ENCODE measurements around the gene FEZF1. TPM values are rescaled to one million over a fixed set of nuclear protein-coding genes. Genes with fewer than 3 reads are reported as not detected.
A peak's percentile ranks its signal among the peaks of the same experiment; 100 is the strongest.

The FEZF1 gene
- total RNA-seq, 4 donors from 2014 or later: not detected

DNA sequence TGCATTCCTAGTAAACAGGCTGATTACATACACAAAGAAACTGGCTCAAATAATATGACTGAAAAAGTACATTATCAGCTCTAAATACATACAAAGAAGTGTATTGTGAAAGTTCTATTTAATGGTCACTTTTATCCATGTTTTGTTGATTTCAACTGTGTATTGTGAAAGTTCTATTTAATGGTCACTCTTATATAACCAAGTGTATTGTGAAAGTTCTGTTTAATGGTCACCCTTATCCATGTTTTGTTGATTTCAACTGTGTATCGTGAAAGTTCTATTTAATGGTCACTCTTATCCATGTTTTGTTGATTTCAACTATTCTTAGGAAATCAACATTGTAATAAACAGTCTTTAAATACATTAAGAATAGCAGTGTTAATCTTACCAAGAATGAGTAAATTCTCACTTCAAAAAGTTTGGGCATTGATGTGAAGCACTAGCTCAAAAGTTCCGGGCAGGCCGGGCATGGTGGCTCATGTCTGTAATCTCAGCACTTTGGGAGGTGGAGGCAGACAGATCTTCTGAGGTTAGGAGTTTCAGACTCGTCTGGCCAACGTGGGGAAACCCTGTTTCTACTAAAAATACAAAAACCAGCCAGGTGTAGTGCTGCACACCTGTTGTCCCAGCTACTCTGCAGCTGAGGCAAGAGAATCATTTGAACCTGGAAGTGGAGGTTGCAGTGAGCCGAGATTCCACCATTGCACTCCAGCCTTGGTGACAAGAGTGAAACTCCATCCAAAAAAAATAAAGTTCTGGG is 34.8 kb upstream of the FEZF1 start:
- TF ChIP-seq, protein P1, sequence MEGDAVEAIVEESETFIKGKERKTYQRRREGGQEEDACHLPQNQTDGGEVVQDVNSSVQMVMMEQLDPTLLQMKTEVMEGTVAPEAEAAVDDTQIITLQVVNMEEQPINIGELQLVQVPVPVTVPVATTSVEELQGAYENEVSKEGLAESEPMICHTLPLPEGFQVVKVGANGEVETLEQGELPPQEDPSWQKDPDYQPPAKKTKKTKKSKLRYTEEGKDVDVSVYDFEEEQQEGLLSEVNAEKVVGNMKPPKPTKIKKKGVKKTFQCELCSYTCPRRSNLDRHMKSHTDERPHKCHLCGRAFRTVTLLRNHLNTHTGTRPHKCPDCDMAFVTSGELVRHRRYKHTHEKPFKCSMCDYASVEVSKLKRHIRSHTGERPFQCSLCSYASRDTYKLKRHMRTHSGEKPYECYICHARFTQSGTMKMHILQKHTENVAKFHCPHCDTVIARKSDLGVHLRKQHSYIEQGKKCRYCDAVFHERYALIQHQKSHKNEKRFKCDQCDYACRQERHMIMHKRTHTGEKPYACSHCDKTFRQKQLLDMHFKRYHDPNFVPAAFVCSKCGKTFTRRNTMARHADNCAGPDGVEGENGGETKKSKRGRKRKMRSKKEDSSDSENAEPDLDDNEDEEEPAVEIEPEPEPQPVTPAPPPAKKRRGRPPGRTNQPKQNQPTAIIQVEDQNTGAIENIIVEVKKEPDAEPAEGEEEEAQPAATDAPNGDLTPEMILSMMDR (IDR thresholded peaks at IDR 0.05): no peak
- TF ChIP-seq POLR2A (IDR thresholded peaks at IDR 0.05): no peak
- no peaks in the 10 kb centered on the region for H3K4me1 ChIP-seq
- no peak overlapping the region for H3K27ac ChIP-seq
- DNase-seq: no peak
- no peak overlapping the region for H3K4me3 ChIP-seq
- no peaks in the 10 kb centered on the region for H3K9me3 ChIP-seq
- no peaks in the 10 kb centered on the region for H3K27me3 ChIP-seq
- no peaks in the 10 kb centered on the region for H3K36me3 ChIP-seq

DNA sequence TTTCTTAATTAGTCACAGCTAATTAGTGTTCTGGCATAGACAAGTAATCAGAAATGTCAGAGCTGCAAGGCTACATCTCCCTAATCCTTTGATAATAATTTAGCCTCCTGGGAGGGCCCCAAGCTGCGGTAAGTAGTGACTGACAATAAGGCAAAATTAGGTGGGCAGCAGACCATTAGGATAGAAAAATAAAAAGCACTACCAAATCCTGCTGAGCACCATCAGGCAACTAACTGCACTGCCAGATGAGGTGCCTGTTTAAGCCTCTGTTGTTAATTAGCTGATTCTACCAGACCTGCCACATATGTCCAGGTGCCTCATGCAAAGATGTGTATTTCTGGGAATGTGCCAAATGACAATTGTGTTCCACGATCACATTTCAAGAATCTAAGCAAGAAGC is 32.5 kb upstream of the FEZF1 start:
- Histone ChIP-seq H3K4me3 (no peak overlapping the region), H3K36me3 (no peaks in the 10 kb centered on the region), H3K4me1 (no peaks in the 10 kb centered on the region), H3K27ac (no peak overlapping the region), H3K27me3 (no peaks in the 10 kb centered on the region), H3K9me3 (no peaks in the 10 kb centered on the region)
- TF ChIP-seq, protein P1 (IDR thresholded peaks at IDR 0.05): no peak
- no peak for TF ChIP-seq POLR2A (IDR thresholded peaks at IDR 0.05)
- DNase-seq: no peak

DNA sequence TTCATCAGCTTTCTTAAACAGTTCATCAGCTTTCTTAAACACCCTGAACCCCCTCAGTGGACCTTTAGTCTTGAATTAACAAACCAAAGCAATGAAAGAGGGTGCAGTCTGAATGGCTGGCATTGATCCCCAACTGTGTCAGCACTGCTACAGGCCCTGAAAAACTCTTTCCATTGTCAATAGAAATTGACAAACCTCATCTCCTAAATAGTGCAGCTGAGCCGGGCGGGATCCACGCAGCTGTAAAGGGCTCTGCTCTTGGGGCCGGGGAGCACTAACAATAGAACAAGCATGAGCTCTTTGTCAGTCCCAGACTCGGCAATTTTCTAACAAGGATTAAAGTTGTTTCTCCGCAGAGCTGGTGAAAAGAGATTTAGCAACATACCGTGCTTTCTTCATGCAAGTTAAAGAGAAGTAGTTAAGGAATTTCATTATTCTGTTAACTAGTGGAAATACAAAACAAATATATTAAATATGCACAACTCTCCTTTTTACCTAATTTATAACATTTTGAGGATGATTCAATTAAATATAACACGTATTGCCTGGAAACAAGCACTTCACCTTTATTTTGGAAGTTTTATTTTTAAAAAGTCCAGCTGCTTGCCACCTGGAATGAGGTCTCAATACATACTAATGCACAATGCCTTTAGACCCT is 24.7 kb upstream of the FEZF1 start:
- DNase-seq: no peak
- Histone ChIP-seq H3K27ac (no peak overlapping the region), H3K4me1 (no peaks in the 10 kb centered on the region), H3K27me3 (no peaks in the 10 kb centered on the region), H3K9me3 (no peaks in the 10 kb centered on the region), H3K4me3 (no peak overlapping the region), H3K36me3 (no peaks in the 10 kb centered on the region)
- TF ChIP-seq POLR2A (IDR thresholded peaks at IDR 0.05): no peak
- TF ChIP-seq, protein P1 (IDR thresholded peaks at IDR 0.05): no peak

DNA sequence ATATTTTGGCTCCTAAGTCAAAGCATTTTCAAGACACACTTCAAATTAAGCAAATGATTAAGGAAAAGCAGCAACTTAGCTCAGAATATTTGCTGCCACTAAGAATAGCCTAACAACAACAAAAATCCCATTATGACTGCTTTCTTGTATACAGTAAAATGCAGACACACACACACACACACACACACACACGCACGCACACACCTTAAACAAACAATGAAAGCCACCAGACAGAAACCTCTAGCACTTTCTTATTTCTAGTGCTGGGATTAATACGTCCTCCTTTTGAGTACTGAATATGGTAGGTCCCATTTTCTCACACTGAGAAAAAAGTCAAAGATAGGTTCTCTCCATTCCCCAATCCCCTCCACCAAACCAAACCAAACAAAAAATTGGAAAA is 23.4 kb upstream of the FEZF1 start:
- no peak overlapping the region for H3K4me3 ChIP-seq
- H3K27ac ChIP-seq: no peak overlapping the region
- no peaks in the 10 kb centered on the region for H3K27me3 ChIP-seq
- H3K9me3 ChIP-seq: no peaks in the 10 kb centered on the region
- TF ChIP-seq, protein P1 (IDR thresholded peaks at IDR 0.05): no peak
- no peak for TF ChIP-seq POLR2A (IDR thresholded peaks at IDR 0.05)
- DNase-seq: no peak
- H3K36me3 ChIP-seq: no peaks in the 10 kb centered on the region
- H3K4me1 ChIP-seq: no peaks in the 10 kb centered on the region

DNA sequence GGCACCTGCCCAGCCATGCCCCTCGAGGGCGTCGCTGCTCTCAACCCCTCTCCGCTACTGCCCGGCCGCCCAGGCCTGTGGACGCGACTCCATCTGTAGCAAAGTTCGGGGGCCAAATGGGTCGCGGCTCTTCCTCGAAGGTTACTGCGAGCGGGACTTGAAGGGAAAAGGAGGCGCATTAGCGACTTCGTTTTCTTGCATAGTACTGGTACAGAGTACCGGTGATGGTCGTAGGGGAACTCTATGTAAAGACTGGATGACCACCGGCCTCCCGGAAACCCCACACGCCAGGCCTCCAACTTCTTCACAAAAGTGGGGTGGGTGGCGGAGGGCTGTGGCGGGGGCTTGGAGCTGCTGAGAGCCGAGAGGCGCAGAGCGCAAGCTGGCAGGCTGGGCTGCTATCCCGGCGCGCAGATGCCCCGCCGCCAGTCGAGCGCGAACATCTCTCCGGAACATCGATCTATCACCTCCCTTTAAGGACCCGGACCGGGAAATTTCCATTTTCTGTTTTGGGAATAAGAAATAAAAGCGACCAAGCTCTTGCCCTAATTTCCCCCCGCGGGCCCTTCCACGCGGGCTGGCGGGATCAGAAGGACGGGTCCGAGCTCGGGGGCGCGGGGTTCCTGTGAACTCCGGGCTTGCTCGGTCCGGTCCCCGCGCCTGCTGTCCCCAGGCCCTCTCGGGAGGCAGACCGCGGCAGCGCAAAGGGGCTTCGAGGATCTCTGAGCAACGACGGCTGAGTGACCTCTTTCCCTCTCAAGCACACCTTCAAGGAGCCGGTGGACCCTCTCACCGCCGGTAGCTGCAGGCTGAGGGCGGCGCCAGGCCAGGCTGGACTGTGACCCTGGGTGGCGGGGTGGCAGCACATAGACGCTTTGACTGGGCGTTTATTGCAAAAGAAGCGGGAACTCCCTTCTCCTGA is 12.2 kb upstream of the FEZF1 start:
- peaks cover 0 to 25% of the 10 kb centered on the region in 2 donors for H3K27me3 ChIP-seq
- no peak for DNase-seq
- no peak overlapping the region for H3K27ac ChIP-seq
- no peaks in the 10 kb centered on the region for H3K9me3 ChIP-seq
- H3K4me3 ChIP-seq: peak overlapping the region in 2 of 4 donors; percentile 19 to 29
- no peaks in the 10 kb centered on the region for H3K36me3 ChIP-seq
- H3K4me1 ChIP-seq: peaks cover 0 to 10% (median 0%) of the 10 kb centered on the region in 4 donors
- TF ChIP-seq POLR2A (IDR thresholded peaks at IDR 0.05): no peak
- TF ChIP-seq, protein P1 (IDR thresholded peaks at IDR 0.05): no peak
